ENCODE data around the gene CLSTN2.

- TF ChIP-seq CTCF (IDR thresholded peaks at IDR 0.05; ENCODE audit: poor library complexity) (no peak), EZH2 (IDR thresholded peaks at IDR 0.05; ENCODE audit: borderline replicate concordance) (no peak), EZH2phosphoT487 (IDR thresholded peaks at IDR 0.05; ENCODE audit: low read depth, severe bottlenecking, unreplicated experiment) (no peak)
These were observed 232.8 kb downstream of the CLSTN2 start for GRCh38 chr3:140167600-140168281.

Measured in hepatocyte (in vitro differentiated cells).